ENCODE data around the gene MAP4K1. TPM values are rescaled to one million over a fixed set of nuclear protein-coding genes. Genes with fewer than 3 reads are reported as not detected.

Gene MAP4K1
- total RNA-seq, 1 experiment from 2014 or later, result 2.3 TPM

DNA sequence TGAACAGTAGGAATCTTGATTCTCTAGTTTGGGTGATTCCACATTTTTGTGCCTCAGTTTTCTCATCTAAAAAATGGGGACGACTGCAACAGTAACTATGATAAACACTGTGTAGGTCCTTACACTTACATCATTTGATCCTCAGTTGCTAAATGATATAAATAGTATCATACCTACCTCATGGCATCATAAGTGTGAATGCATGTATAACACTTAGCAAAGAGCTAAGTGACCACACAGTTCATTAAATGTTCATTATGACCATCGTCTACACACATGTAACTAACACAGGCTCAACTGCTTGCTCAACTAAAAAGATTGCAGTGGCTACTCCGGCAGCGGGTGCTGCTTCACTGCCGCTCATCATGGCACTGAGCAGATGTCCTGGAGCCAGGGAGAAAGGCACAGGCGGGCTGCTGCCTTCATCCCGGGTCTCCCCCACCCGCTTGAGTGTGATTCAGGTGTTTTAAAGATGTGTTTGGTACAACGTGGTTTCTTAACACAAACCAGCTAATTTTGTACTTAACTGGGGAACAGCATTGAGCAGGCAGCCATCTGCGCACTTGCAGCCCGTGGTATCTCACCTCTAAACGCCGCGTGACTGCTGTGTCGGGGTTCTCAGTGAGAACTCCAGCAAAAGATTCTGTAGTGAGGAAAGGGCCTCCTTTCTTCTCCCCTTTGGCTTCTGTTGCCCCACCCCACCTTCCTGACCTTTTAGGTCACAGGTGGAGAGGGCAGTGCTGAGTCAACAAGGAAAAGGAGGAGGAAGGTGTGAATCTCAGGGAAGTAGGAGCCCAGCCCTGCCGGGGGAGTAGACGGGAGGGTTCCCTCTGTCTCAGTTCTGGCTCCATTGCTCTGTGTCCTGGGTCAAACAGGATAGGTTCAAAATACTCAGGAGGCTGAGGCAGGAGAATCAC lies 18.0 kb upstream of the MAP4K1 start:
- no peak overlapping the region for H3K4me3 ChIP-seq (ENCODE audit: low read length)
- DNase-seq (no peak), ATAC-seq (no peak)
- intact Hi-C loops (cut with micrococcal nuclease), result loop anchor here (2.0 to 5.0 kb wide), 2 partner anchors 91 to 202 kb away; no protein-coding TSS in a partner anchor
- H3K9me3 ChIP-seq (ENCODE audit: low read length), result no peaks in the 10 kb centered on the region
- no peaks in the 10 kb centered on the region for H4K20me1 ChIP-seq (ENCODE audit: low read length)
- no TSS peak for BruUV-seq (replicated peaks)
- 0 out of 2 replicates have a peak, but pooled peaks cover 12% of the 10 kb centered on the region for H3K79me2 ChIP-seq (ENCODE audit: low read length)
- peaks cover 25% of the 10 kb centered on the region for H3K4me1 ChIP-seq (ENCODE audit: insufficient read depth, low read length)
- no peak overlapping the region for H2AFZ ChIP-seq (ENCODE audit: low read length)
- no peak for TF ChIP-seq EZH2 (IDR thresholded peaks at IDR 0.05; ENCODE audit: low read length, unreplicated experiment)
- TF ChIP-seq, protein P1, sequence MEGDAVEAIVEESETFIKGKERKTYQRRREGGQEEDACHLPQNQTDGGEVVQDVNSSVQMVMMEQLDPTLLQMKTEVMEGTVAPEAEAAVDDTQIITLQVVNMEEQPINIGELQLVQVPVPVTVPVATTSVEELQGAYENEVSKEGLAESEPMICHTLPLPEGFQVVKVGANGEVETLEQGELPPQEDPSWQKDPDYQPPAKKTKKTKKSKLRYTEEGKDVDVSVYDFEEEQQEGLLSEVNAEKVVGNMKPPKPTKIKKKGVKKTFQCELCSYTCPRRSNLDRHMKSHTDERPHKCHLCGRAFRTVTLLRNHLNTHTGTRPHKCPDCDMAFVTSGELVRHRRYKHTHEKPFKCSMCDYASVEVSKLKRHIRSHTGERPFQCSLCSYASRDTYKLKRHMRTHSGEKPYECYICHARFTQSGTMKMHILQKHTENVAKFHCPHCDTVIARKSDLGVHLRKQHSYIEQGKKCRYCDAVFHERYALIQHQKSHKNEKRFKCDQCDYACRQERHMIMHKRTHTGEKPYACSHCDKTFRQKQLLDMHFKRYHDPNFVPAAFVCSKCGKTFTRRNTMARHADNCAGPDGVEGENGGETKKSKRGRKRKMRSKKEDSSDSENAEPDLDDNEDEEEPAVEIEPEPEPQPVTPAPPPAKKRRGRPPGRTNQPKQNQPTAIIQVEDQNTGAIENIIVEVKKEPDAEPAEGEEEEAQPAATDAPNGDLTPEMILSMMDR (conservative IDR thresholded peaks at IDR 0.05; ENCODE audit: low read depth, low read length), result no peak
- no peak for TF ChIP-seq EZH2phosphoT487 (IDR thresholded peaks at IDR 0.05; ENCODE audit: borderline replicate concordance, low read length)
- no peaks in the 10 kb centered on the region for H3K27me3 ChIP-seq (ENCODE audit: low read length)
- no peak overlapping the region for H3K4me2 ChIP-seq (ENCODE audit: low read length)
- no peaks in the 10 kb centered on the region for H3K9me2 ChIP-seq (replicated peaks; ENCODE audit: low read length)
- peaks cover 15% of the 10 kb centered on the region for H3K36me3 ChIP-seq (ENCODE audit: low read depth, low read length)
- H3K9ac ChIP-seq (ENCODE audit: low read length), result 0 out of 2 replicates have a peak overlapping the region, but pooled peaks have one; percentile 3
- peak overlapping the region; percentile 61 for H3K27ac ChIP-seq (ENCODE audit: low read length)
- CTCF ChIA-PET, result interaction anchor here (2.2 to 2.6 kb wide), 2 partner anchors 17 to 233 kb away, joined by 13 to 17 read pairs; partner anchors contain the start of genes EIF3K and FAM98C
- H3F3A ChIP-seq (ENCODE audit: low read length, unreplicated experiment), result no peaks in the 10 kb centered on the region
- POLR2A ChIA-PET (ENCODE audit: unreplicated experiment), result no interaction called here

GRCh38 chr19:38634757-38635482 lies 17.2 kb upstream of the MAP4K1 start:
- BruUV-seq (replicated peaks), result no TSS peak
- Histone ChIP-seq H3K4me2 (ENCODE audit: low read length) (no peak overlapping the region), H3K27me3 (ENCODE audit: low read length) (no peaks in the 10 kb centered on the region), H3K9me2 (replicated peaks; ENCODE audit: low read length) (no peaks in the 10 kb centered on the region), H3K9ac (ENCODE audit: low read length) (no peak overlapping the region), H3K79me2 (ENCODE audit: low read length) (0 out of 2 replicates have a peak, but pooled peaks cover 12% of the 10 kb centered on the region), H3F3A (ENCODE audit: low read length, unreplicated experiment) (no peaks in the 10 kb centered on the region), H3K4me3 (ENCODE audit: low read length) (no peak overlapping the region), H3K9me3 (ENCODE audit: low read length) (no peaks in the 10 kb centered on the region), H3K36me3 (ENCODE audit: low read depth, low read length) (peaks cover 15% of the 10 kb centered on the region), H4K20me1 (ENCODE audit: low read length) (no peaks in the 10 kb centered on the region), H3K4me1 (ENCODE audit: insufficient read depth, low read length) (peaks cover 25% of the 10 kb centered on the region), H3K27ac (ENCODE audit: low read length) (no peak overlapping the region), H2AFZ (ENCODE audit: low read length) (no peak overlapping the region)
- TF ChIP-seq EZH2phosphoT487 (IDR thresholded peaks at IDR 0.05; ENCODE audit: borderline replicate concordance, low read length) (no peak), EZH2 (IDR thresholded peaks at IDR 0.05; ENCODE audit: low read length, unreplicated experiment) (no peak)
- TF ChIP-seq, protein P1 (conservative IDR thresholded peaks at IDR 0.05; ENCODE audit: low read depth, low read length), result peak; percentile 78
- CTCF ChIA-PET, result interaction anchor here (0.7 to 2.6 kb wide), 4 partner anchors 13 to 232 kb away, joined by 3 to 17 read pairs (median 8); partner anchors contain the start of genes ACTN4, EIF3K and FAM98C
- peak; percentile 27; the same call in 1 of the 2 replicates for ATAC-seq
- peak; percentile 73 for DNase-seq
- POLR2A ChIA-PET (ENCODE audit: unreplicated experiment), result no interaction called here
- intact Hi-C loops (cut with micrococcal nuclease), result loop anchor here (1.0 to 5.0 kb wide), 3 partner anchors 90 to 232 kb away; partner anchors contain the start of gene FAM98C

Measured in PC-3 (cell line).